Neuronal stem cell (in vitro differentiated cells): ENCODE results near the gene ZBTB45.

Source experiments
- DNase-seq: peaks from one replicate; pipeline ENCODE4 v3.0.0-alpha.2; 2013; ENCODE audit warnings: low spot score
- H2AFZ ChIP-seq: one replicate; pipeline ENCODE4 v1.6.1; 2013; ENCODE audit warnings: mild to moderate bottlenecking, low read length, inconsistent platforms
- H2AK5ac ChIP-seq: 2 replicates; pipeline ENCODE4 v1.6.1; 2013; ENCODE audit warnings: low read depth, mild to moderate bottlenecking, inconsistent platforms, low read length, moderate library complexity, mixed read lengths
- H2BK120ac ChIP-seq: 2 replicates; pipeline ENCODE4 v1.6.1; 2013; ENCODE audit warnings: low read depth, mild to moderate bottlenecking, inconsistent platforms, low read length, moderate library complexity, mixed read lengths
- H2BK12ac ChIP-seq: one replicate; pipeline ENCODE4 v1.6.1; 2013; ENCODE audit warnings: low read length, inconsistent platforms
- H2BK15ac ChIP-seq: 2 replicates; pipeline ENCODE4 v1.6.1; 2013; ENCODE audit warnings: mild to moderate bottlenecking, low read length, inconsistent platforms, mixed read lengths
- H2BK5ac ChIP-seq: one replicate; pipeline ENCODE4 v1.6.1; 2013; ENCODE audit warnings: inconsistent platforms, mild to moderate bottlenecking, low read length, moderate library complexity
- H3K14ac ChIP-seq: one replicate; pipeline ENCODE4 v1.6.1; 2013; ENCODE audit warnings: low read length, inconsistent platforms
- H3K18ac ChIP-seq: 2 replicates; pipeline ENCODE4 v1.6.1; 2013; ENCODE audit warnings: low read length, inconsistent platforms
- H3K23ac ChIP-seq: 2 replicates; pipeline ENCODE4 v1.6.1; 2013; ENCODE audit warnings: low read depth, mild to moderate bottlenecking, mixed read lengths, low read length, inconsistent platforms; ENCODE audit not compliant: poor library complexity
- H3K27ac ChIP-seq: replicated peaks from 3 replicates; pipeline ENCODE4 v1.5.1; 2013; ENCODE audit warnings: low read length, inconsistent platforms
- H3K27me3 ChIP-seq, 3 experiments: 2 replicates each; pipeline ENCODE4 v1.6.1; 2013; ENCODE audit warnings: low read length in 3 of 3, mild to moderate bottlenecking in 2 of 3, inconsistent platforms in 1 of 3, low read depth in 1 of 3, mixed read lengths in 1 of 3, moderate library complexity in 1 of 3; ENCODE audit not compliant: control insufficient read depth in 3 of 3, insufficient read depth in 3 of 3
- H3K36me3 ChIP-seq, 2 donors: replicated peaks in 1 of 2; 2 replicates each; pipeline ENCODE4 v1.6.1; 2013; ENCODE audit warnings: low read length in 2 of 2; ENCODE audit not compliant: control insufficient read depth in 2 of 2, insufficient read depth in 2 of 2
- H3K4ac ChIP-seq: 2 replicates; pipeline ENCODE4 v1.6.1; 2013; ENCODE audit warnings: inconsistent platforms, mild to moderate bottlenecking, low read length, moderate library complexity
- H3K4me1 ChIP-seq, 2 donors: 1 replicate in 1 of 2; 2 replicates in 1 of 2; pipeline ENCODE4 v1.6.1; 2013; ENCODE audit warnings: low read length in 2 of 2, low read depth in 1 of 2; ENCODE audit not compliant: control insufficient read depth in 2 of 2, insufficient read depth in 1 of 2
- H3K4me2 ChIP-seq: one replicate; pipeline ENCODE4 v1.6.1; 2013; ENCODE audit warnings: mild to moderate bottlenecking, low read length, inconsistent platforms; ENCODE audit not compliant: insufficient read depth, poor library complexity, severe bottlenecking
- H3K4me3 ChIP-seq, 2 donors: 2 replicates each; pipeline ENCODE4 v1.5.1; 2013; ENCODE audit warnings: low read length in 2 of 2, mild to moderate bottlenecking in 2 of 2, inconsistent platforms in 1 of 2, moderate library complexity in 1 of 2
- H3K79me1 ChIP-seq: one replicate; pipeline ENCODE4 v1.6.1; 2013; ENCODE audit warnings: low read depth, mild to moderate bottlenecking, inconsistent platforms, low read length, moderate library complexity
- H3K9ac ChIP-seq: one replicate; pipeline ENCODE4 v1.6.1; 2013; ENCODE audit warnings: mild to moderate bottlenecking, low read depth, low read length, inconsistent platforms; ENCODE audit not compliant: poor library complexity
- H3K9me3 ChIP-seq, 2 donors: replicated peaks in 1 of 2; 2 replicates each; pipeline versions ENCODE3 to v1.6.1; 2013; ENCODE audit warnings: low read length in 2 of 2, mild to moderate bottlenecking in 2 of 2, inconsistent platforms in 1 of 2, low read depth in 1 of 2, mixed read lengths in 1 of 2, moderate library complexity in 1 of 2; ENCODE audit not compliant: control insufficient read depth in 2 of 2, insufficient read depth in 1 of 2
- H4K8ac ChIP-seq: one replicate; pipeline ENCODE4 v1.6.1; 2013; ENCODE audit warnings: low read depth, mild to moderate bottlenecking, inconsistent platforms, low read length, moderate library complexity
- H4K91ac ChIP-seq: one replicate; pipeline ENCODE4 v1.6.1; 2013; ENCODE audit warnings: low read length, low read depth, mild to moderate bottlenecking, inconsistent platforms; ENCODE audit not compliant: poor library complexity
- WGBS, 2 donors: extraction: QIAGEN DNeasy Blood & Tissue Kit; methylation state at CpG; one replicate each; pipeline ENCODE4 v1.1.7; 2013; ENCODE audit warnings: missing lambda C conversion rate in 2 of 2, mixed read lengths in 1 of 2; ENCODE audit not compliant: insufficient read length in 2 of 2, insufficient replicate concordance in 1 of 2; ENCODE audit errors: extremely low coverage in 2 of 2; 5-methylcytosine and 5-hydroxymethylcytosine counted together

Gene ZBTB45

GRCh38 chr19:58549664-58550361 is 30.2 kb upstream of the ZBTB45 start:
- Histone ChIP-seq H3K79me1 (peaks cover 24% of the 10 kb centered on the region), H3K36me3 (peaks cover 72 to 86% of the 10 kb centered on the region in 2 donors), H3K4ac (no peak overlapping the region), H4K91ac (no peak overlapping the region), H3K4me1 (peaks cover 15 to 22% of the 10 kb centered on the region in 2 donors), H4K8ac (no peak overlapping the region), H3K18ac (no peak overlapping the region), H3K9me3 (peaks cover 0 to 2% of the 10 kb centered on the region in 2 donors), H2AK5ac (no peak overlapping the region), H3K27me3 (no peaks in the 10 kb centered on the region), H3K23ac (no peak overlapping the region), H2BK120ac (no peak overlapping the region), H2BK5ac (no peak overlapping the region), H3K27ac (no peak overlapping the region), H2AFZ (no peak overlapping the region), H3K4me3 (no peak overlapping the region), H2BK12ac (no peak overlapping the region), H3K4me2 (no peak overlapping the region), H3K14ac (no peak overlapping the region), H3K9ac (no peak overlapping the region), H2BK15ac (no peak overlapping the region)
- no CpG with 5 or more reads among the region's 11 CpGs for WGBS, 2 donors
- DNase-seq: no peak

- H3K9ac ChIP-seq: no peak overlapping the region
- no peak overlapping the region for H2BK15ac ChIP-seq
- H3K27ac ChIP-seq: no peak overlapping the region
- no peak overlapping the region for H4K8ac ChIP-seq
- H2BK12ac ChIP-seq: no peak overlapping the region
- no peak overlapping the region for H3K14ac ChIP-seq
- H3K4me1 ChIP-seq: peaks cover 15 to 23% of the 10 kb centered on the region in 2 donors
- H2AFZ ChIP-seq: no peak overlapping the region
- peaks cover 0 to 2% of the 10 kb centered on the region in 2 donors for H3K9me3 ChIP-seq
- no peak overlapping the region for H2BK5ac ChIP-seq
- H4K91ac ChIP-seq: no peak overlapping the region
- H2BK120ac ChIP-seq: no peak overlapping the region
- no peak overlapping the region for H3K4ac ChIP-seq
- H3K36me3 ChIP-seq: peaks cover 72 to 86% of the 10 kb centered on the region in 2 donors
- H3K4me3 ChIP-seq: peak overlapping the region in 1 of 2 donors; percentile 20
- H3K27me3 ChIP-seq: no peaks in the 10 kb centered on the region
- no peak overlapping the region for H3K4me2 ChIP-seq
- no CpG with 5 or more reads among the region's 20 CpGs for WGBS, 2 donors
- DNase-seq: no peak
- H2AK5ac ChIP-seq: no peak overlapping the region
- no peak overlapping the region for H3K18ac ChIP-seq
- H3K79me1 ChIP-seq: peaks cover 26% of the 10 kb centered on the region
- H3K23ac ChIP-seq: peak overlapping the region; percentile 77
These were observed 29.5 kb upstream of the ZBTB45 start for GRCh38 chr19:58548859-58549663.

- Histone ChIP-seq H2BK12ac (no peak overlapping the region), H3K4me2 (peak overlapping the region; percentile 12), H3K27ac (no peak overlapping the region), H3K23ac (no peak overlapping the region), H3K9me3 (peaks cover 0 to 2% of the 10 kb centered on the region in 2 donors), H2BK120ac (no peak overlapping the region), H2AFZ (no peak overlapping the region), H4K8ac (no peak overlapping the region), H3K36me3 (peaks cover 69 to 77% of the 10 kb centered on the region in 2 donors), H3K18ac (no peak overlapping the region), H3K4me1 (peaks cover 15 to 16% of the 10 kb centered on the region in 2 donors), H4K91ac (no peak overlapping the region), H2BK5ac (no peak overlapping the region), H2BK15ac (no peak overlapping the region), H3K4ac (no peak overlapping the region), H3K79me1 (peaks cover 26% of the 10 kb centered on the region), H3K27me3 (peaks cover 0 to 2% (median 0%) of the 10 kb centered on the region in 3 experiments), H2AK5ac (no peak overlapping the region), H3K9ac (peak overlapping the region; percentile 39), H3K14ac (no peak overlapping the region), H3K4me3 (no peak overlapping the region)
- WGBS, 2 donors: no CpG with 5 or more reads among the region's 18 CpGs
- no peak for DNase-seq
These were observed 28.0 kb upstream of the ZBTB45 start for GRCh38 chr19:58547323-58548312.
